Right lobe of liver (tissue), 6 donors: ENCODE measurements around the gene IRX4. TPM values are rescaled to one million over a fixed set of nuclear protein-coding genes. Genes with fewer than 3 reads are reported as not detected.

Experiments used
- ATAC-seq, 4 donors: fragments of 200-7000 bp; cut with Tn5 transposase; one replicate each; pipeline ENCODE4 v1.9.1; 2020; ENCODE audit warnings: mild to moderate bottlenecking in 4 of 4, moderate library complexity in 4 of 4
- DNase-seq, 3 donors: peaks; one replicate each; pipeline ENCODE4 v3.0.0-alpha.2; 2020
- H3K27ac ChIP-seq, 3 donors: fragments of 200-600 bp; one replicate each; pipeline ENCODE4 v1.8.0; 2022
- H3K27me3 ChIP-seq, 2 donors: fragments of 200-600 bp; one replicate each; pipeline ENCODE4 v1.8.0; 2022
- H3K36me3 ChIP-seq, 4 donors: fragments of 200-600 bp; sonication (generic) in 1 of 4; one replicate each; pipeline versions ENCODE4 v1.5.1 to v1.8.0; 2017 to 2022; ENCODE audit warnings: control low read depth in 1 of 4
- H3K4me1 ChIP-seq, 4 donors: fragments of 200-600 bp; sonication (generic) in 1 of 4; one replicate each; pipeline versions ENCODE4 v1.5.1 to v1.8.0; 2017 to 2022; ENCODE audit warnings: control low read depth in 1 of 4
- H3K4me3 ChIP-seq, 3 donors: fragments of 200-600 bp; one replicate each; pipeline ENCODE4 v1.8.0; 2022
- H3K9me3 ChIP-seq, 4 donors: fragments of 200-600 bp; sonication (generic) in 1 of 4; one replicate each; pipeline versions ENCODE4 v1.5.1 to v1.8.0; 2017 to 2022; ENCODE audit warnings: control low read depth in 1 of 4
- CTCF ChIP-seq, 4 donors: fragments of 200-600 bp in 3 of 4; fragments of 450-650 bp in 1 of 4; IDR thresholded peaks; one replicate each; pipeline versions ENCODE4 v1.5.1 to v1.8.0; 2016 to 2022; ENCODE audit warnings: antibody characterized with exemption in 4 of 4, mild to moderate bottlenecking in 2 of 4
- POLR2A ChIP-seq: fragments of 450-650 bp; IDR thresholded peaks from one replicate; pipeline ENCODE4 v1.6.1; 2017; ENCODE audit warnings: antibody characterized with exemption, mild to moderate bottlenecking
- WGBS: methylation state at CpG from one replicate; pipeline ENCODE4 v1.1.6; 2018; ENCODE audit warnings: low coverage, low lambda C conversion rate; ENCODE audit not compliant: insufficient coverage; ENCODE audit errors: missing lambda C conversion rate; 5-methylcytosine and 5-hydroxymethylcytosine counted together
- intact Hi-C, 2 donors: fragments of 100-400 bp; cut with DNase I; formaldehyde crosslinking; loops; one replicate each; pipeline versions ENCODE4 v1.11.2 to v1.14.1; 2022
- total RNA-seq, 6 experiments: library from RNA; depleted of rRNA in 2 of 6; stranded (reverse); fragments of >200 nt in 2 of 6; fragmentation: NEBNext Ultra II Directional in 3 of 6; extraction: Animal tissue kit (Norgen Biotek cat#: 25700) in 3 of 6; gene quantifications; one replicate each; pipeline versions ENCODE4 v1.1.0 to v1.2.4, GENCODE V29; 2016 to 2023
- donor health status: DM: no; HTN: yes; CAD: no.
- donor health status: DM: no; HTN: no; CAD: no.
- donor health status: DM: no; HTN: no; CAD: no.
- donor health status: DM: no; HTN: yes; CAD: no.
- donor health status: DM: no; HTN: yes; CAD: no.

IRX4 gene
- total RNA-seq, 6 experiments from 2014 or later: not detected

- Histone ChIP-seq H3K27me3 (no peaks in the 10 kb centered on the region), H3K4me1 (no peaks in the 10 kb centered on the region), H3K9me3 (no peaks in the 10 kb centered on the region), H3K4me3 (no peak overlapping the region), H3K36me3 (no peaks in the 10 kb centered on the region), H3K27ac (no peak overlapping the region)
- intact Hi-C loops: no loop called here
- no peak for TF ChIP-seq POLR2A
- TF ChIP-seq CTCF (IDR thresholded peaks at IDR 0.05): no peak
- DNase-seq (peak in 1 of 3 donors; percentile 23), ATAC-seq (no peak)
- WGBS: 62% methylated on average over 4 of the region's 8 CpGs
These were observed 31.7 kb upstream of the IRX4 start for GRCh38 chr5:1914471-1914870.

GRCh38 chr5:1913578-1913977 lies 30.9 kb upstream of the IRX4 start:
- TF ChIP-seq POLR2A: no peak
- no peak for TF ChIP-seq CTCF (IDR thresholded peaks at IDR 0.05)
- DNase-seq (peak in 1 of 3 donors; percentile 8), ATAC-seq (no peak)
- no peaks in the 10 kb centered on the region for H3K27me3 ChIP-seq
- no peaks in the 10 kb centered on the region for H3K36me3 ChIP-seq
- no peak overlapping the region for H3K4me3 ChIP-seq
- intact Hi-C loops: no loop called here
- H3K9me3 ChIP-seq: no peaks in the 10 kb centered on the region
- 77% methylated on average over 7 of the region's 15 CpGs for WGBS
- no peak overlapping the region for H3K27ac ChIP-seq
- H3K4me1 ChIP-seq: no peaks in the 10 kb centered on the region

- ATAC-seq (no peak), DNase-seq (peak in 2 of 3 donors; percentile 24 to 42)
These were observed 30.3 kb upstream of the IRX4 start for GRCh38 chr5:1912951-1913565.

GRCh38 chr5:1911773-1912235 lies 29.1 kb upstream of the IRX4 start:
- no peaks in the 10 kb centered on the region for H3K4me1 ChIP-seq
- H3K27me3 ChIP-seq: no peaks in the 10 kb centered on the region
- no peaks in the 10 kb centered on the region for H3K36me3 ChIP-seq
- H3K4me3 ChIP-seq: no peak overlapping the region
- H3K27ac ChIP-seq: no peak overlapping the region
- 66% methylated on average over 8 of the region's 26 CpGs for WGBS
- TF ChIP-seq CTCF (IDR thresholded peaks at IDR 0.05) (no peak), POLR2A (no peak)
- intact Hi-C loops: no loop called here
- H3K9me3 ChIP-seq: no peaks in the 10 kb centered on the region
- ATAC-seq (no peak), DNase-seq (peak in 1 of 3 donors; percentile 45)

More at GRCh38 chr5:1912951-1913565, 30.3 kb upstream of the IRX4 start:
- H3K9me3 ChIP-seq: no peaks in the 10 kb centered on the region
- no peaks in the 10 kb centered on the region for H3K36me3 ChIP-seq
- no peaks in the 10 kb centered on the region for H3K4me1 ChIP-seq
- no peak overlapping the region for H3K4me3 ChIP-seq
- no peaks in the 10 kb centered on the region for H3K27me3 ChIP-seq
- intact Hi-C loops: no loop called here
- 56% methylated on average over 4 of the region's 18 CpGs for WGBS
- H3K27ac ChIP-seq: no peak overlapping the region
- TF ChIP-seq CTCF (IDR thresholded peaks at IDR 0.05): no peak
- no peak for TF ChIP-seq POLR2A
